PC-3 (cell line): ENCODE results near the gene CYTH4. TPM values are rescaled to one million over a fixed set of nuclear protein-coding genes. Genes with fewer than 3 reads are reported as not detected.
A peak's percentile ranks its signal among the peaks of the same experiment; 100 is the strongest.

Experiments
- ATAC-seq: fragments of 200-7000 bp; cut with Tn5 transposase; 2 replicates; pipeline ENCODE4 v1.9.1; 2020; ENCODE audit warnings: mild to moderate bottlenecking, moderate library complexity
- BruUV-seq: library from RNA; stranded (reverse); fragments of 400-500 nt; replicated peaks from 2 replicates; lab custom pipeline; 2021; lab: Mats Ljungman, UMichigan
- CTCF ChIA-PET: fragments of 300-600 bp; sonication (Branson Sonifier 250); formaldehyde crosslinking; loops from one replicate; lab custom pipeline; 2022; ENCODE audit warnings: antibody characterized with exemption; lab: Charles Lee
- POLR2A ChIA-PET: fragments of 300-600 bp; sonication (Branson Sonifier 250); formaldehyde crosslinking; loops from one replicate; lab custom pipeline; 2022; ENCODE audit warnings: antibody characterized with exemption; ENCODE audit not compliant: unreplicated experiment; lab: Charles Lee
- DNase-seq: peaks from one replicate; pipeline ENCODE4 v3.0.0-alpha.2; 2015
- H2AFZ ChIP-seq: fragments of 300-600 bp; sonication (generic); 2 replicates; pipeline ENCODE4 v1.6.0; 2016; ENCODE audit warnings: antibody characterized with exemption, low read length
- H3F3A ChIP-seq: fragments of 300-600 bp; sonication (generic); one replicate; pipeline ENCODE4 v1.6.0; 2017; ENCODE audit warnings: antibody characterized with exemption, low read length, control low read depth, mild to moderate bottlenecking; ENCODE audit not compliant: unreplicated experiment
- H3K27ac ChIP-seq: fragments of 300-600 bp; sonication (generic); 2 replicates; pipeline ENCODE4 v1.5.1; 2016; ENCODE audit warnings: mild to moderate bottlenecking, low read length
- H3K27me3 ChIP-seq: fragments of 300-600 bp; sonication (generic); 2 replicates; pipeline ENCODE4 v1.6.1; 2016; ENCODE audit warnings: low read length, mixed read lengths
- H3K36me3 ChIP-seq: fragments of 300-600 bp; sonication (generic); 2 replicates; pipeline ENCODE4 v1.6.1; 2016; ENCODE audit warnings: low read depth, mixed run types, low read length, mixed read lengths
- H3K4me1 ChIP-seq: fragments of 300-600 bp; sonication (generic); 2 replicates; pipeline ENCODE4 v1.5.1; 2016; ENCODE audit warnings: low read length; ENCODE audit not compliant: insufficient read depth
- H3K4me2 ChIP-seq: fragments of 300-600 bp; sonication (generic); 2 replicates; pipeline ENCODE4 v1.6.0; 2016; ENCODE audit warnings: low read length
- H3K4me3 ChIP-seq: fragments of 300-600 bp; sonication (generic); 2 replicates; pipeline ENCODE4 v1.5.1; 2016; ENCODE audit warnings: mild to moderate bottlenecking, low read length, mixed read lengths
- H3K79me2 ChIP-seq: fragments of 300-600 bp; sonication (generic); 2 replicates; pipeline ENCODE4 v1.6.1; 2017; ENCODE audit warnings: low read length, mixed read lengths
- H3K9ac ChIP-seq: fragments of 300-600 bp; sonication (generic); 2 replicates; pipeline ENCODE4 v1.6.0; 2016; ENCODE audit warnings: mild to moderate bottlenecking, low read length
- H3K9me2 ChIP-seq: fragments of 300-600 bp; sonication (generic); replicated peaks from 2 replicates; pipeline ENCODE4 v1.6.1; 2016; ENCODE audit warnings: mixed run types, low read length, mixed read lengths
- H3K9me3 ChIP-seq: fragments of 300-600 bp; sonication (generic); 2 replicates; pipeline ENCODE4 v1.6.1; 2016; ENCODE audit warnings: low read length, mixed read lengths
- H4K20me1 ChIP-seq: fragments of 300-600 bp; sonication (generic); 2 replicates; pipeline ENCODE4 v1.6.1; 2016; ENCODE audit warnings: low read length, mixed read lengths
- EZH2 ChIP-seq: fragments of 300-600 bp; sonication (generic); IDR thresholded peaks from one replicate; pipeline ENCODE4 v1.6.1; 2017; ENCODE audit warnings: antibody characterized with exemption, mild to moderate bottlenecking, low read length; ENCODE audit not compliant: unreplicated experiment
- EZH2phosphoT487 ChIP-seq: fragments of 300-600 bp; sonication (generic); IDR thresholded peaks from 2 replicates; pipeline ENCODE4 v1.6.1; 2018; ENCODE audit warnings: mild to moderate bottlenecking, antibody characterized with exemption, low read length, borderline replicate concordance
- intact Hi-C: fragments of 100-400 bp; cut with micrococcal nuclease; formaldehyde crosslinking; loops from 2 replicates; pipeline ENCODE4 v1.9.0; 2023
- total RNA-seq: library from RNA; depleted of rRNA; stranded (reverse); fragments of >200 nt; gene quantifications from 2 replicates; pipeline ENCODE4 v1.2.3, GENCODE V29; 2014
- TF ChIP-seq, protein P1 (sequence below): fragments of 300-600 bp; sonication (generic); conservative IDR thresholded peaks from 2 replicates; pipeline ENCODE4 v1.5.1; 2017; ENCODE audit warnings: antibody characterized with exemption, low read depth, mild to moderate bottlenecking, low read length

CYTH4 gene
- total RNA-seq, 1 experiment from 2014 or later: 1.9 TPM

DNA sequence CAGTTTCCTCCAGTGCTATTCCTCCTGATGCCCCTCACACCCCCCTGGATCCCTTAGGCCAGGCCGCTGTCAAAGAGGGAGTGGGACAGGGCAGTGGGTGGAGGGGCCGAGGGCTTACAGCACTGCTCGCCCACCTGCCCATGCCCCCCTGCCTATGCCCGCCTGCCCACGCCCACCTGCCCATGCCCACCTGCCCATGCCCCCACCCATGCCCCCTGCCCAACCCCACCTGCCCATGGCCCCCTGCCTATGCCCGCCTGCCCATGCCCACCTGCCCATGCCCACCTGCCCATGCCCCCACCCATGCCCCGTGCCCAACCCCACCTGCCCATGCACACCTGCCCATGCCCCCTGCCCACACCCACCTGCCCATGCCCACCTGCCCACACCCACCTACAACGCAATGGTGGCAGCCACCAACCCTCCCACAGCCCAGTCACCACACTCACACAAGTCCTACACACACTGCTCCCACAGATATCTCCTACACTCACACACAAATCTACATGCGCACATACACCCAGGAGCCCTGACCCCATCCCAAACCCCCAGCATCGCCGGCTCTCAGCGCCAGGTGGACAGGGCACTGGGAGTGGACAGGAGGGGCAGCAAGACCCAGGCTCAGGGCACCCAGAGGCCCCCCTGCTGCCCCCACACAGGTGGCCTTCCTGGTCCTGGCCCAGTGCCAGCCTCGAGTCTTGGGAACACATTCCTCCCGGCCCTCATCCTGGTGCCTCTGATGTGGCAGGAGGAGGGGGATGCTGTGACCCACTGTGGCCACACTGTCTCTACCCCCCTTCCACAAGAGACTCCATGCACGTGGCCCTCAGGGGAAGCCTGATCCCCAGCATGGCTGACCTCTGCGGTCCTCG lies 61.8 kb downstream of the CYTH4 start:
- no peak overlapping the region for H3K4me3 ChIP-seq
- H3K79me2 ChIP-seq: no peaks in the 10 kb centered on the region
- DNase-seq (peak; percentile 1), ATAC-seq (no peak)
- no peaks in the 10 kb centered on the region for H3K27me3 ChIP-seq
- no peak overlapping the region for H3K9ac ChIP-seq
- no peak overlapping the region for H2AFZ ChIP-seq
- ChIA-PET CTCF (no interaction called here), POLR2A (no interaction called here)
- BruUV-seq: no TSS peak
- H4K20me1 ChIP-seq: no peaks in the 10 kb centered on the region
- H3K36me3 ChIP-seq: no peaks in the 10 kb centered on the region
- H3K9me2 ChIP-seq: no peaks in the 10 kb centered on the region
- no peaks in the 10 kb centered on the region for H3K9me3 ChIP-seq
- TF ChIP-seq EZH2: no peak
- TF ChIP-seq, protein P1, sequence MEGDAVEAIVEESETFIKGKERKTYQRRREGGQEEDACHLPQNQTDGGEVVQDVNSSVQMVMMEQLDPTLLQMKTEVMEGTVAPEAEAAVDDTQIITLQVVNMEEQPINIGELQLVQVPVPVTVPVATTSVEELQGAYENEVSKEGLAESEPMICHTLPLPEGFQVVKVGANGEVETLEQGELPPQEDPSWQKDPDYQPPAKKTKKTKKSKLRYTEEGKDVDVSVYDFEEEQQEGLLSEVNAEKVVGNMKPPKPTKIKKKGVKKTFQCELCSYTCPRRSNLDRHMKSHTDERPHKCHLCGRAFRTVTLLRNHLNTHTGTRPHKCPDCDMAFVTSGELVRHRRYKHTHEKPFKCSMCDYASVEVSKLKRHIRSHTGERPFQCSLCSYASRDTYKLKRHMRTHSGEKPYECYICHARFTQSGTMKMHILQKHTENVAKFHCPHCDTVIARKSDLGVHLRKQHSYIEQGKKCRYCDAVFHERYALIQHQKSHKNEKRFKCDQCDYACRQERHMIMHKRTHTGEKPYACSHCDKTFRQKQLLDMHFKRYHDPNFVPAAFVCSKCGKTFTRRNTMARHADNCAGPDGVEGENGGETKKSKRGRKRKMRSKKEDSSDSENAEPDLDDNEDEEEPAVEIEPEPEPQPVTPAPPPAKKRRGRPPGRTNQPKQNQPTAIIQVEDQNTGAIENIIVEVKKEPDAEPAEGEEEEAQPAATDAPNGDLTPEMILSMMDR: no peak
- TF ChIP-seq EZH2phosphoT487: no peak
- intact Hi-C loops: no loop called here
- H3K4me1 ChIP-seq: no peaks in the 10 kb centered on the region
- no peak overlapping the region for H3K4me2 ChIP-seq
- no peaks in the 10 kb centered on the region for H3F3A ChIP-seq
- no peak overlapping the region for H3K27ac ChIP-seq

DNA sequence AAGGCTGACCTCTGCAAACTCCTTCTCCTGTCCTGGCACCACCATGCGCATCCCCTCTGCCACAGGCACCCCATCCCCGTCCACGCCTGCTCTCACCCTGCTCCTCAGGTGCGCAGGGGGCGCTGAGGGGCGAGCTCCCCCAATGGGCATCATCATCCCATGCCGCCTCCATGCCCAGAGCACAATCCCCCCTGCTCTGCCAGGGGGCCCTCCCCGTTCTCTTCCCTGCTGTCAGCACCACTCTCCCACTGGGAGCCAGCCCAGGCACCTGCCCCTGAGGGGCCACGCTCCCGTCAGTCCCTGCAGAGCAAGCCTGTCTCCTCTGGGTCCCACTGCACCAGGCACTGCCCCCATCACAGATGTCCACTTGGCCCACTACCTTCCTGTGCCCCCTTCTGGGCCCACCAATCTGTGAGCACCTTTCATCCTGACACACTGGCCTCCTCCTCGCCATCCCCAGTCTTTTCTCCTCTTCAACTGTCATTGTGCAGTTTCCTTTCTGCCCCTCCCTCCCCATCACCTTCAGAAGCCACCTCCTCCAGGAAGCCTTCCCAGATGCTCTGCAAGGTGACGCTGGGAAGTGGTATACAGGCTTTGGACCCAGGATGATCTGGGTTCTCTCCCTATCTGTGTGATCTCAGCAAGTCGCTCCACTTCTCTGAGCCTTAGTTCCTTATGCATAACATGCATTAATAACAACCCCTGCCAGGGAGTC lies 62.6 kb downstream of the CYTH4 start:
- Histone ChIP-seq H3K9ac (no peak overlapping the region), H3K36me3 (no peaks in the 10 kb centered on the region), H3K27ac (no peak overlapping the region), H3K27me3 (no peaks in the 10 kb centered on the region), H3F3A (no peaks in the 10 kb centered on the region), H3K4me1 (no peaks in the 10 kb centered on the region), H3K9me2 (no peaks in the 10 kb centered on the region), H3K4me2 (no peak overlapping the region), H3K9me3 (no peaks in the 10 kb centered on the region), H3K4me3 (no peak overlapping the region), H4K20me1 (no peaks in the 10 kb centered on the region), H3K79me2 (no peaks in the 10 kb centered on the region), H2AFZ (no peak overlapping the region)
- TF ChIP-seq EZH2phosphoT487 (no peak), EZH2 (no peak)
- TF ChIP-seq, protein P1: no peak
- DNase-seq: peak; percentile 0
- no TSS peak for BruUV-seq
- intact Hi-C loops: no loop called here
- POLR2A ChIA-PET: no interaction called here
- CTCF ChIA-PET: no interaction called here
- no peak for ATAC-seq
